HCT116 (cell line): ENCODE data around the gene PZP. TPM values are rescaled to one million over a fixed set of nuclear protein-coding genes. Genes with fewer than 3 reads are reported as not detected.

Source experiments
- ATAC-seq: fragments of 200-7000 bp; cut with Tn5 transposase; 2 replicates; pipeline ENCODE4 v1.9.1; 2020; ENCODE audit warnings: mild to moderate bottlenecking, moderate library complexity
- BruUV-seq: library from RNA; stranded (reverse); fragments of 400-500 nt; replicated peaks from 2 replicates; lab custom pipeline; 2021; lab: Mats Ljungman, UMichigan
- CTCF ChIA-PET: fragments of 300-600 bp; sonication (Branson Sonifier 250); formaldehyde crosslinking; loops from one replicate; lab custom pipeline; 2021; ENCODE audit warnings: antibody characterized with exemption; lab: Charles Lee
- POLR2A ChIA-PET: fragments of 300-600, 350-600 bp; sonication (Branson Sonifier 250); formaldehyde crosslinking; loops from one replicate; lab custom pipeline; 2021; ENCODE audit warnings: antibody characterized with exemption; lab: Charles Lee
- RAD21 ChIA-PET, 2 experiments: fragments of 300-600 bp; sonication (Branson Sonifier 250); formaldehyde crosslinking; loops; one replicate each; lab custom pipeline; 2023; ENCODE audit warnings: low total read pairs in 2 of 2; ENCODE audit not compliant: uncharacterized antibody in 2 of 2, unreplicated experiment in 2 of 2, low non-redundant PET in 1 of 2; lab: Charles Lee
- DNase-seq: peaks from one replicate; pipeline ENCODE4 v3.0.0-alpha.2; 2010; ENCODE audit warnings: low read depth, low spot score
- H2AFZ ChIP-seq: fragments of 200-600 bp; shearing (Covaris generic), sonication (generic); 2 replicates; pipeline ENCODE4 v1.6.1; 2017; ENCODE audit warnings: low read depth, mixed run types, mixed read lengths, antibody characterized with exemption, low read length; ENCODE audit not compliant: poor library complexity, severe bottlenecking
- H3K27ac ChIP-seq: 2 replicates; pipeline ENCODE4 v1.5.1; 2012; ENCODE audit warnings: low read depth, low read length
- H3K27me3 ChIP-seq: fragments of 200-600 bp; sonication (generic); 2 replicates; pipeline ENCODE4 v1.6.1; 2016; ENCODE audit warnings: mixed run types, low read length, mixed read lengths; ENCODE audit not compliant: insufficient read depth
- H3K36me3 ChIP-seq, 2 experiments: fragments of 200-500 bp in 1 of 2; fragments of 200-600 bp in 1 of 2; sonication (Bioruptor generic) in 1 of 2; sonication (generic) in 1 of 2; 2 replicates each; pipeline versions ENCODE4 v1.5.1 to v1.6.1; 2014 to 2016; ENCODE audit warnings: low read length in 2 of 2, inconsistent platforms in 1 of 2, mixed read lengths in 1 of 2, mixed run types in 1 of 2; ENCODE audit not compliant: insufficient read depth in 2 of 2, control insufficient read depth in 1 of 2
- H3K4me1 ChIP-seq, 2 experiments: fragments of 200-600 bp in 1 of 2; sonication (generic) in 1 of 2; 2 replicates each; pipeline versions ENCODE4 v1.5.1 to v1.6.1; 2012 to 2017; ENCODE audit warnings: low read length in 2 of 2, inconsistent platforms in 1 of 2, mild to moderate bottlenecking in 1 of 2, mixed read lengths in 1 of 2, mixed run types in 1 of 2, moderate library complexity in 1 of 2; ENCODE audit not compliant: insufficient read depth in 2 of 2, control insufficient read depth in 1 of 2
- H3K4me2 ChIP-seq: fragments of 200-600 bp; sonication (generic); 2 replicates; pipeline ENCODE4 v1.6.1; 2017; ENCODE audit warnings: mixed run types, low read length, mixed read lengths
- H3K4me3 ChIP-seq, 2 experiments: fragments of 200-600 bp in 1 of 2; sonication (generic) in 1 of 2; replicated peaks in 1 of 2; 2 replicates each; pipeline ENCODE4 v1.5.1; 2011 to 2016; ENCODE audit warnings: low read length in 2 of 2, control low read depth in 1 of 2, low read depth in 1 of 2, mild to moderate bottlenecking in 1 of 2, mixed read lengths in 1 of 2, mixed run types in 1 of 2
- H3K79me2 ChIP-seq: fragments of 200-600 bp; sonication (generic); 2 replicates; pipeline ENCODE4 v1.6.1; 2017; ENCODE audit warnings: mild to moderate bottlenecking, mixed run types, low read length, moderate library complexity, mixed read lengths; ENCODE audit not compliant: insufficient read depth
- H3K9ac ChIP-seq: fragments of 200-600 bp; sonication (generic); 2 replicates; pipeline ENCODE4 v1.6.1; 2016; ENCODE audit warnings: low read length, mixed read lengths
- H3K9me2 ChIP-seq: fragments of 200-600 bp; sonication (generic), shearing (Covaris generic); 2 replicates; pipeline ENCODE4 v1.6.1; 2017; ENCODE audit warnings: mixed run types, mild to moderate bottlenecking, moderate library complexity; ENCODE audit not compliant: insufficient read depth
- H3K9me3 ChIP-seq, 2 experiments: fragments of 200-500 bp in 1 of 2; fragments of 200-600 bp in 1 of 2; sonication (Bioruptor generic) in 1 of 2; sonication (generic) in 1 of 2; 2 replicates each; pipeline ENCODE4 v1.6.1; 2014 to 2017; ENCODE audit warnings: low read length in 2 of 2, mixed read lengths in 2 of 2, inconsistent platforms in 1 of 2, low read depth in 1 of 2, mild to moderate bottlenecking in 1 of 2, mixed run types in 1 of 2, moderate library complexity in 1 of 2; ENCODE audit not compliant: control insufficient read depth in 1 of 2, insufficient read depth in 1 of 2
- H4K20me1 ChIP-seq: fragments of 200-600 bp; sonication (generic), shearing (Covaris generic); 2 replicates; pipeline ENCODE4 v1.6.1; 2017; ENCODE audit warnings: mixed run types, mild to moderate bottlenecking, moderate library complexity; ENCODE audit not compliant: insufficient read depth
- CBX3 ChIP-seq: IDR thresholded peaks from 2 replicates; pipeline ENCODE4 v1.6.1; 2012; ENCODE audit warnings: low read depth
- CEBPB ChIP-seq: IDR thresholded peaks from 2 replicates; pipeline ENCODE4 v1.6.1; 2012; ENCODE audit warnings: low read depth
- EZH2 ChIP-seq: fragments of 200-600 bp; sonication (generic); IDR thresholded peaks from 2 replicates; pipeline ENCODE4 v1.6.1; 2017; ENCODE audit warnings: antibody characterized with exemption, mixed run types
- EZH2phosphoT487 ChIP-seq: fragments of 200-600 bp; IDR thresholded peaks from 2 replicates; pipeline ENCODE4 v1.6.1; 2018; ENCODE audit warnings: antibody characterized with exemption, borderline replicate concordance
- JUND ChIP-seq: IDR thresholded peaks from 2 replicates; pipeline ENCODE4 v1.6.1; 2012
- REST ChIP-seq: IDR thresholded peaks from 2 replicates; pipeline ENCODE4 v1.6.1; 2012; ENCODE audit warnings: low read depth
- TCF7L2 ChIP-seq: IDR thresholded peaks from 2 replicates; pipeline ENCODE4 v1.7.0; 2011; ENCODE audit warnings: borderline replicate concordance, inconsistent platforms; ENCODE audit not compliant: insufficient read depth, insufficient read length; ENCODE audit errors: extremely low read depth
- YY1 ChIP-seq: IDR thresholded peaks from 2 replicates; pipeline ENCODE4 v1.6.1; 2011; ENCODE audit warnings: low read length, low read depth, moderate library complexity, mild to moderate bottlenecking; ENCODE audit not compliant: insufficient replicate concordance; ENCODE audit errors: extremely low read depth
- ZBTB33 ChIP-seq: IDR thresholded peaks from 2 replicates; pipeline ENCODE4 v1.6.1; 2011; ENCODE audit warnings: mild to moderate bottlenecking, low read length, moderate library complexity; ENCODE audit not compliant: insufficient replicate concordance; ENCODE audit errors: extremely low read depth
- intact Hi-C: fragments of 100-400 bp; cut with micrococcal nuclease; formaldehyde crosslinking; loops from 2 replicates; pipeline ENCODE4 v1.10.0; 2022
- total RNA-seq: library from RNA; stranded (reverse); gene quantifications from one replicate; pipeline ENCODE4 v1.2.1, GENCODE V29; 2021; ENCODE audit not compliant: unreplicated experiment

The PZP gene
- total RNA-seq, 1 experiment from 2014 or later: not detected

DNA sequence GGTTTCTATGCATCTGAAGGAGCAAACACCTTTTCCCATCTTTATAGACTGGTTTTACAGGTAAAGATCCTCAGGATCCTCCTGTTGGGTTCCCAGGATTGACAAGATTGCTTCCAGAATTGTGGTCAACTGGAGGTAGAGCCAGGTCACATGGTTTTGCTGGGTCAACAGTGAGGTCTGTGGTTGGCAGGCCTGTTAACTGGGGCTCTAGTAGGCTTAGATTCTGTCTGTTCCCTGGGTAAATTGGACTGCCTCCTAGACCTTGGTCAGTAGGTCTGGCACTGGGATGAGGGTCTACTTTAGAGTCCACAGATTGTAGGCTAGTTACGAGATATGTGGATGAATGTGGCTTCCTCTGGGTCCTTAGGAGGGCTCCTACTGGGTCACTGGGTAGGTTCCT lies 3.5 kb upstream of the PZP start:
- ChIA-PET POLR2A (no interaction called here), CTCF (no interaction called here), RAD21 (no interaction called here)
- intact Hi-C loops: no loop called here
- H3K27me3 ChIP-seq: peaks cover 39% of the 10 kb centered on the region
- H3K4me3 ChIP-seq: no peak overlapping the region
- no peak overlapping the region for H3K9ac ChIP-seq
- no peaks in the 10 kb centered on the region for H3K79me2 ChIP-seq
- no peaks in the 10 kb centered on the region for H3K9me2 ChIP-seq
- H2AFZ ChIP-seq: no peak overlapping the region
- ATAC-seq (no peak), DNase-seq (no peak)
- TF ChIP-seq EZH2: no peak
- TF ChIP-seq ZBTB33: no peak
- TF ChIP-seq CEBPB: no peak
- TF ChIP-seq CBX3: no peak
- no peak for TF ChIP-seq YY1
- TF ChIP-seq EZH2phosphoT487: no peak
- no peak for TF ChIP-seq JUND
- no TSS peak for BruUV-seq
- no peaks in the 10 kb centered on the region for H3K4me1 ChIP-seq
- no peaks in the 10 kb centered on the region for H3K36me3 ChIP-seq
- H3K27ac ChIP-seq: no peak overlapping the region
- H3K9me3 ChIP-seq: no peaks in the 10 kb centered on the region
- H3K4me2 ChIP-seq: no peak overlapping the region
- H4K20me1 ChIP-seq: no peaks in the 10 kb centered on the region

GRCh38 chr12:9204380-9204779 lies 3.8 kb downstream of the PZP start:
- CTCF ChIA-PET: no interaction called here
- Histone ChIP-seq H2AFZ (no peak overlapping the region), H4K20me1 (no peaks in the 10 kb centered on the region), H3K79me2 (no peaks in the 10 kb centered on the region), H3K4me3 (no peak overlapping the region), H3K9ac (no peak overlapping the region), H3K4me2 (no peak overlapping the region), H3K9me3 (no peaks in the 10 kb centered on the region), H3K4me1 (no peaks in the 10 kb centered on the region), H3K9me2 (no peaks in the 10 kb centered on the region), H3K27me3 (peaks cover 68% of the 10 kb centered on the region), H3K36me3 (no peaks in the 10 kb centered on the region), H3K27ac (no peak overlapping the region)
- no TSS peak for BruUV-seq
- intact Hi-C loops: no loop called here
- ATAC-seq: no peak
- RAD21 ChIA-PET: no interaction called here
- POLR2A ChIA-PET: no interaction called here
- no peak for DNase-seq
- TF ChIP-seq ZBTB33 (no peak), TCF7L2 (no peak), REST (no peak)
